Astrocyte of the spinal cord (primary cell): ENCODE results near the gene SLC41A1.
A peak's percentile ranks its signal among the peaks of the same experiment; 100 is the strongest.

Source experiments
- DNase-seq: peaks from one replicate; pipeline ENCODE4 v3.0.0; 2011; ENCODE audit warnings: low read depth, low spot score
- H3K4me3 ChIP-seq: 2 replicates; pipeline ENCODE4 v1.5.1; 2011; ENCODE audit warnings: low read depth, mild to moderate bottlenecking, low read length, moderate library complexity
- in situ Hi-C: cut with HindIII; loops from 2 replicates; pipeline ENCODE4 v1.10.0; 2017; ENCODE audit warnings: low sequenced_read_pairs
- TF ChIP-seq, protein P1 (sequence below): IDR thresholded peaks from 2 replicates; pipeline ENCODE4 v1.5.1; 2012; ENCODE audit warnings: low read depth, mild to moderate bottlenecking, low read length, inconsistent platforms

SLC41A1 gene

DNA sequence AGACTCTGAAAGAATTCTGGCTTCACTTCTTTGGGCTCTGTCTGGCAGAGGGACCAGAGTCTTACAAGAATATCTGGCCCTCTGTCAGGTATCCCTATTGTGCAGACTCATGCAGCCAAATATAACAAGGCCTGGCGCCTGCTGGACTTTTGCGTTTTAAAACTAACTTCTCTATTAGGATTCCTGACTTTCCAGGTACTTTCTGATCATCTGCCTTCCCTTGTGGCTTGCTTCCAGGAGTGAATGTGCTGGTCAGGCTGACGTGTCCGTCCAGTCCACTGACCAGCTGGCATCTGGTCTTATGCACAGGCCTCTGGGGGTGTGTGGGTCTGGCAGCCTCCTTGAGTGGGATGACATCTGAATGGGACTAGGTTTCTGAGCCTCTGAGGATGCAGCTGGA, 29.1 kb downstream of the SLC41A1 start:
- in situ Hi-C loops = no loop called here
- peak; percentile 50 for DNase-seq
- H3K4me3 ChIP-seq = no peak overlapping the region
- TF ChIP-seq, protein P1, sequence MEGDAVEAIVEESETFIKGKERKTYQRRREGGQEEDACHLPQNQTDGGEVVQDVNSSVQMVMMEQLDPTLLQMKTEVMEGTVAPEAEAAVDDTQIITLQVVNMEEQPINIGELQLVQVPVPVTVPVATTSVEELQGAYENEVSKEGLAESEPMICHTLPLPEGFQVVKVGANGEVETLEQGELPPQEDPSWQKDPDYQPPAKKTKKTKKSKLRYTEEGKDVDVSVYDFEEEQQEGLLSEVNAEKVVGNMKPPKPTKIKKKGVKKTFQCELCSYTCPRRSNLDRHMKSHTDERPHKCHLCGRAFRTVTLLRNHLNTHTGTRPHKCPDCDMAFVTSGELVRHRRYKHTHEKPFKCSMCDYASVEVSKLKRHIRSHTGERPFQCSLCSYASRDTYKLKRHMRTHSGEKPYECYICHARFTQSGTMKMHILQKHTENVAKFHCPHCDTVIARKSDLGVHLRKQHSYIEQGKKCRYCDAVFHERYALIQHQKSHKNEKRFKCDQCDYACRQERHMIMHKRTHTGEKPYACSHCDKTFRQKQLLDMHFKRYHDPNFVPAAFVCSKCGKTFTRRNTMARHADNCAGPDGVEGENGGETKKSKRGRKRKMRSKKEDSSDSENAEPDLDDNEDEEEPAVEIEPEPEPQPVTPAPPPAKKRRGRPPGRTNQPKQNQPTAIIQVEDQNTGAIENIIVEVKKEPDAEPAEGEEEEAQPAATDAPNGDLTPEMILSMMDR = no peak

DNA sequence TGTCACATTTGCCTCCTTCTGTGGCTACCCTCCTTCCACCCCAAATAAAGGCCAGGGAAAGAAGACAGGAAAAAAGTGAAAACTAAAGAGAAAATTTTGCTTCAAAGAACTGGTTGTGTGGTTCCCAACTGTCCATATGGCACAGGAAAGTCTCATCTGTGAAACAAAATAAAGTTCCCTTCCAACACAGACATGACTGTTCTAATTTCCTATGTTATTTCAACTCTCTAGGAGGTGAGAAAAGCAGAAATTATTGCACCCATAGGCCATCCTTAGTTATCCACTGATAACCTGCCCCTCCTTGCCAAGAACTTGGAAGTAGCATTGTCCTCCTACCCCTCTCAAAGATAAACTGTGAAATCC, 29.6 kb downstream of the SLC41A1 start:
- in situ Hi-C loops = no loop called here
- no peak for DNase-seq
- H3K4me3 ChIP-seq = no peak overlapping the region
- TF ChIP-seq, protein P1 = no peak

DNA sequence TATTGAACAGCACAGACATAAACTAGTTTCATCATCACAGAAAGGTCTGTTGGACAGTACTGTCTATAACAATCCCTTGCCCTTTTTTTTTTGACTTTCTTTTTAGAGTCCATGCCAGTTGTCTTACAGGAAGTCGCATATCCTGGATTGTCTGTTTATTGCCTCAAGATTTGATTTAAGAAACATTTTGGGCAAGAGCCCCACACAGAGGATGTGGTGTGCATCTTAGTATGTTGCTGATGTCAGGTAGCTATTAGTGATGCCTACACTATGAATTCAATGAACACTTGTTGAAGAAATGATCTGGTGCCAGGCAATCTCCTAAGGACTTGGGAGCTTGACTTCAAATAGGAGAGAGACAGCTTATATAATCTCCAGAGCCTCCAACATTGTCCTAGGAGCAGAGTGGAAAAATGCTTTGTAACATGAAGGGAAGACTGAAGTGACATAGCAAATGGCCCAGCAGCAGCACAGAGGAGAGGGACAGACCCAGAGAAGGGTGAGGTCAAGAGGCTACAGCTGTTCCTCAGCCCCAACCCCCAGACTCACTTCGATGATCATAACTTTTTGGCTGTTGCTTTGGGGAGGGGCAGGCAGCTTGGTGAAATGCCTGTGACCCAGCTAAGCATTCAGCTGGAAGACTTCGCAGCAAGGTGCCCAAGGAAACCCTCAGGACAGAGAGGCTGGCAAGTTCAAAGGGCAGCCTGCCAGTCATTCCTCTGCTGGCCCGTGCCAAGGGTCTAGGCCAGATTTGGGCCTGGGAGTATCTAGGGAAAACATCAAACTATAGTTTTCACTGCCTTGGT, 30.2 kb downstream of the SLC41A1 start:
- TF ChIP-seq, protein P1 = no peak
- in situ Hi-C loops = no loop called here
- DNase-seq = no peak
- no peak overlapping the region for H3K4me3 ChIP-seq

DNA sequence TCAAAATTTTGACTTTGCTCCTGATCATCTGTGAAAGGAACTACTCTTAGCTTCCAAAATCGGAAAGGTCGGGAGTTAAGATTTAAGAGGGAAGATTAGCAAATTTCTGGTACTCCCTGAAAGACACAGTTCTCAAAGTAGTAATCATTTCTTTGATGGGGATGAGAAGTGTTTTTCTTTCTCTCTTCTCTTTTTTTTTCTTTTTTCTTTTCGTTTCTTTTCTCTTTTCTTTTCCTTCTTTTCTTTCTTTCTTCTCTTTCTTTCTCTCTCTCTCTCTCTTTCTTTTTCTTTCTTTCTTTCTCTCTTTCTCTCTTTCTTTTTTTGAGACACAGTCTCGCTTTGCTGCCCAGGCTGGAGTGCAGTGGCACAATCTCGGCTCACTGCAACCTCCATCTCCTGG, 32.7 kb downstream of the SLC41A1 start:
- in situ Hi-C loops = no loop called here
- no peak overlapping the region for H3K4me3 ChIP-seq
- no peak for DNase-seq
- TF ChIP-seq, protein P1 = no peak

DNA sequence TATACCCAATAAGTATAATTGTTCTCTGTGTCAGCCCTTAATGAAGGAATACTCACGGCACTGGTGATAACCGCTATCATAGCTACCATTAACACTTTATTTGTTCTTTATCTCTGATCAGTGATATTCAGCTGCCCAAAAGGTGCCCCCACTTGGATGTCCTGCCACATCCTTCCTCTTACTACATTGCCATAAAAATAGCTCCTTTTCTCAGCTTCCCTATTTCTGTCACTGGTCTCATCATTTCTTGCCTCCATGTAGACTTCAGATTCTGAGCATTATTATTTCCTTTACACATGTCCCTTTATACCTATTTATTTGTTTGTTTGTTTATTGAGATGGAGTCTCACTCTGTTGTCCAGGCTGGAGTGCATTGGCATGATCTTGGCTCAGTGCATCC, 35.0 kb downstream of the SLC41A1 start:
- DNase-seq = no peak
- in situ Hi-C loops = no loop called here
- H3K4me3 ChIP-seq = no peak overlapping the region
- TF ChIP-seq, protein P1 = no peak

DNA sequence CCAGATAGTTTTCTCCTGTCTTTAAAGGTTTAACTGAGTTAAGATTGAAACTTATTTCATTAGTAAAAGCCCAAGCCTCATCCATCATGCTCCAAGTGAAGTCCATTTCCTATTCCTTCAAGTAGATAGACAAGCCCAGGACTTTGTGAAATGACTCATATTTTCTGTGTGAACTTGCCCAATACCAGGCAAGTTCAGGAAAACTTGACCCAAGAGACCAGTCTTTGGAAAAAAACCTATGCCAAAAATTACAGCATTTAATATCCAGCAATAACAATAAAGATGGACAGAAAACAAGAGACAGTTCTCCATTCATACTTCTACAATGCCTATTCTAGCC, 37.3 kb downstream of the SLC41A1 start:
- H3K4me3 ChIP-seq = peak overlapping the region; percentile 76
- TF ChIP-seq, protein P1 = no peak
- in situ Hi-C loops = no loop called here
- peak; percentile 26 for DNase-seq
